Measurements from ENCODE around the gene SERGEF. TPM values are rescaled to one million over a fixed set of nuclear protein-coding genes. Genes with fewer than 3 reads are reported as not detected.
A peak's percentile ranks its signal among the peaks of the same experiment; 100 is the strongest.

SERGEF gene
- total RNA-seq, 6 experiments from 2014 or later, result 13.5 to 19.3 (median 17.7) TPM

DNA sequence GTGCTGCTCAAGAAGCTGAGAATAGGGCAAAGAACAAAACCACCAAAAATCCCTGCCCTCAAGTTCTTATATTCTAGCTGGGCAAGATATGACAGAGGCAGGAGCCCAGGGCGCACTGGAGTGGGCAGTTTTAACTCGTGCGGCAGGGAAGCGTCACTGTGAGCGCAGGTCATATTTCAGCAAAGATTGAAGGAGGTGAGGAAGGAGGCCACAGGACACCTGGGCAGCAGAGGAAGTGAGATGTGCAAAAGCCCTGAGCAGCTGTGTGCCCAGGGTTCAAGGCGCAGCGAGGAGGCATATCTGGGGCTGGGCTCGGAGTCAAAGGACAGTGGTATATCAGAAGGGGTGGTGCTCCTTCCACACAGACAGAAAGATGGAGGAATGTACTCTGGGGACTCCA is 264.8 kb downstream of the SERGEF start:
- no peak for DNase-seq
- Mint-ChIP-seq H3K4me3 (no peak overlapping the region), H3K9me3 (no peaks in the 10 kb centered on the region), H3K4me1 (ENCODE audit: low read depth) (peaks cover 12% of the 10 kb centered on the region), H3K36me3 (ENCODE audit: low read depth) (no peaks in the 10 kb centered on the region), H3K27me3 (ENCODE audit: insufficient read depth) (peaks cover 40% of the 10 kb centered on the region), H3K27ac (no peak overlapping the region)
- TF ChIP-seq, protein P1, sequence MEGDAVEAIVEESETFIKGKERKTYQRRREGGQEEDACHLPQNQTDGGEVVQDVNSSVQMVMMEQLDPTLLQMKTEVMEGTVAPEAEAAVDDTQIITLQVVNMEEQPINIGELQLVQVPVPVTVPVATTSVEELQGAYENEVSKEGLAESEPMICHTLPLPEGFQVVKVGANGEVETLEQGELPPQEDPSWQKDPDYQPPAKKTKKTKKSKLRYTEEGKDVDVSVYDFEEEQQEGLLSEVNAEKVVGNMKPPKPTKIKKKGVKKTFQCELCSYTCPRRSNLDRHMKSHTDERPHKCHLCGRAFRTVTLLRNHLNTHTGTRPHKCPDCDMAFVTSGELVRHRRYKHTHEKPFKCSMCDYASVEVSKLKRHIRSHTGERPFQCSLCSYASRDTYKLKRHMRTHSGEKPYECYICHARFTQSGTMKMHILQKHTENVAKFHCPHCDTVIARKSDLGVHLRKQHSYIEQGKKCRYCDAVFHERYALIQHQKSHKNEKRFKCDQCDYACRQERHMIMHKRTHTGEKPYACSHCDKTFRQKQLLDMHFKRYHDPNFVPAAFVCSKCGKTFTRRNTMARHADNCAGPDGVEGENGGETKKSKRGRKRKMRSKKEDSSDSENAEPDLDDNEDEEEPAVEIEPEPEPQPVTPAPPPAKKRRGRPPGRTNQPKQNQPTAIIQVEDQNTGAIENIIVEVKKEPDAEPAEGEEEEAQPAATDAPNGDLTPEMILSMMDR (IDR thresholded peaks at IDR 0.05), result no peak

DNA sequence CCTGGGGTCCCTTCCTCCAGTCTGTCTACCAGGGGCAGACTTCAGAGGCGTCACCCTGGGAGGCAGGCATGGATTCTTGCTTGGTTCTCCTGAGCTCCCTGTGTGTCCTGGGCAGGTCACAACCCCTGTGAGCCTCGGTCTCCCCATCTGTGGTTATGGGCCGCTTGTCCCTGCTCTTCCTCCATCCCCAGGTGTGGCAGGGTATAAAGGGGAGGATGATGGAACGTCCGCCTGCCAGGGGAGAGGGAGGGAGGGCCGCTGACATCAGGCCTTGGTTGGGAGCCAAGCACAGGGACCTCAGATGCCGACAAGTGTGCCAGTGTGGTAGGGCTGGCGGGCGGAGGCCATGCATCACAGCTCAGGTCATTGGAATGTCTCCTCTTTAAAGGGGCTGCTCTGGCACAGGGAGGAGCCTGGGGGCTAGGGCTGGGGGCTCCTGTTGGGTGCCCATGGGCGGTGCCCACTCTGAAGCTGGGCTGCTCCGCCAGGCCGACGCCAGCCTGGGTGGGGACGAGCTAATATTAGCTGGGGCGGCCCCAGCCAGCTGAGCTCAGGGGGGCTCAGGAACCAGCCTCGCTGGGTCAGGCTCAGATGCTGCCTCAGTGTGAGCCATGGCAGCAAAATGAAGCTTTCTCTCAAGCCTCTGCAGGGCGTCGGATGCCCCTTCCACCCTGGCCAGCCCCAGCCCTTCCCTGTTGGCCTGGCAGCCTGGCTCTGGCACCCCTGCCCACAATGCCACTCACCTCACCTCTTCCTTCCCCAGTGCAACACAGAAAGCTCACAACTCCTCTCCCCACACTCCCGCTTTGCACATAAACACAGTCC is 265.5 kb downstream of the SERGEF start:
- DNase-seq, result no peak
- TF ChIP-seq, protein P1 (IDR thresholded peaks at IDR 0.05), result no peak
- no peak overlapping the region for H3K4me3 Mint-ChIP-seq

DNA sequence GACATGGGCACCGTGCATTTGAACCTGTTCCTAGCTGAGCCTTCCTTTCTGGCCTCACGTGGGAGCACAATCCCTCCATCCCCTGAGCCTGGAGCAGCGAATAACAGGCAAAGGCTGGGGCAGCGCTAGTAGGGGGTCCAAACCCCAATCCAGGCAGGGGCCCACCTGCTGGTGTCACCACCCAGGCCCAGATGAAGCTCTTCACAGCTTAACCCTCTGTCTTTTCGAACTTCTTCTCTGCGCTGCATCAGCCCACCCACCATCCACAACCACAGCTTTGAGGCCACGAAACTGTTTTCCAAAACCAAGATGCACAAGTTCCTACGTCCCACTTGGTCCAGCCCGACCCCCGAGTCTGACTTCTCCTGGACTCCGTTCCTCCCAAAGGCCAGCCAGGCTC is 266.8 kb downstream of the SERGEF start:
- H3K4me1 Mint-ChIP-seq (ENCODE audit: low read depth), result peaks cover 12% of the 10 kb centered on the region
- no peak overlapping the region for H3K4me3 Mint-ChIP-seq
- no peaks in the 10 kb centered on the region for H3K36me3 Mint-ChIP-seq (ENCODE audit: low read depth)
- H3K27me3 Mint-ChIP-seq (ENCODE audit: insufficient read depth), result peaks cover 37% of the 10 kb centered on the region
- DNase-seq, result no peak
- TF ChIP-seq, protein P1 (IDR thresholded peaks at IDR 0.05), result no peak
- no peak overlapping the region for H3K27ac Mint-ChIP-seq
- no peaks in the 10 kb centered on the region for H3K9me3 Mint-ChIP-seq

More for the DNA sequence above, 265.5 kb downstream of the SERGEF start:
- peaks cover 35% of the 10 kb centered on the region for H3K27me3 Mint-ChIP-seq (ENCODE audit: insufficient read depth)
- no peaks in the 10 kb centered on the region for H3K9me3 Mint-ChIP-seq
- peaks cover 12% of the 10 kb centered on the region for H3K4me1 Mint-ChIP-seq (ENCODE audit: low read depth)
- no peak overlapping the region for H3K27ac Mint-ChIP-seq
- no peaks in the 10 kb centered on the region for H3K36me3 Mint-ChIP-seq (ENCODE audit: low read depth)

DNA sequence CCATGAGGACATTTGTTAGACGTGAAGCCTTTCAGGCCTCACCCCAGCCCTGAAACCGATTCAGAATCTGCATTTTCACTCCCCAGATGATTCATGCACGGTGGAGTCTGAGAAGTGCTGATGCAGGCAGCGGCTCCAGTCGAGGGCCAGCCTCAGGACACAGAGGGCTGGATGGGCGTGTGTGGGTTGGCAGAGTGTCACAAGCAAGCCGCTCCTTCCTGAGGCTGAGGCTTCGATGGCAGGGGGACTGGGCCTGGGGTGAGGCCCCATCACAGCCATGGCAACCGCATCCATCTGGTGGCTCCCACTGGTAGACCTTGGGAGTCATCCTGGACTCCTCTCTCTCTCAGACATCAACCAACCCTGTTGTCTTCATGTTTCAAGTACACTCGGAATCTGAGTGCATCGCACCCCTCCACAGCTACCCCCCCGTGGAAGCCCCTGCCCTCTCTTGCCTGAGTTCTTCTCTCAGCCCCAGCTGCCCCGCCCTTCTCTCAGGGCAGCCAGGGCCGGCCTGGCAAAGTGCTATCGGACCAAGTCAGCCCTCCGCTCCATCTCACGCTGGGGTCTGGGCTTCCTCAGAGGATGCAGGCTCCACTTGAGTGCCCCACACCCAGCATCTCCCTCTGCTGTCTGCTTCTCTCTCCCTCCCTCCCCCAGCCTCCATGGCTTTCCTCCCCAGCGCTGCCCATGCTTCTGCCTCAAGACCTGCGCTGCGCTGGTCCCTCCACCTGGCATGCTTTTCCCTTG is 267.6 kb downstream of the SERGEF start:
- H3K9me3 Mint-ChIP-seq, result no peaks in the 10 kb centered on the region
- TF ChIP-seq, protein P1 (IDR thresholded peaks at IDR 0.05), result no peak

DNA sequence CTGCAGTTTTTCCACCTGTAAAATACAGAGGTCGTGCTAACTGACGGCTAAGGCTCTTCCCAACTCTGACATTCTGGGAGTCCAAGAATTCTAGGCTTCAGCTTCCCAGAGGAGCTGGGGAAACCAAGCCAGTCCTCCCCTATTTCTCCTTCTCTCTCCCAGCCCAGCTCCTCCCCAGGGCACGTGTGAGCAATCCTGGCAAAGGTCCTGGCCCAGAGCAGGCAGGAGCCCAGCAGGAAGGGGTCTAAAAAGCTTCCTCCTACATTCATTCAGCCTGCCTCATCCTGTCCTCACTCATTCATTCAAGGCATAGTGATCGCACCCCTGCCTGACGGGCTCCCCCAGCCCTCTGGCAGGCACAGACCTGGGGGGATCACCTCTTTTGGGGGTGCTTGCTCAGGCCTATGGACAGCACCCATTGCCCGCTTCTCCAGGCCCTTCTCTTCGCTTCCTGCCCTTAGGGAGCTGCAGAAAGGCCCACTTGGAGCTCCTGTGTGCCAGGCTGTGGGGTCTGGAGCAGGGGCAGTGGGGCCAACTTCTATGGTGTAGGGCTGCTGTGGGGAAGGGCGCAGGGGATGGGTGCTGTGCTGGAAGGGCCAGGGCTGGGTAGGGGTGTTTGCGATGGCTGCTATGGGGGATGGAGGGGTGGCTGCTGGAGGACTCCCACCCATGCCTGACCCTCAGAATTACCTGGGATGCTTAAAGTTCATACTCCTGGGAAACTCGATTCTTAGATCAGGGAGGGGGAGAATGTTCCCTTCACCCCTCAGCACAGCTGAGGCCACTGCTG is 268.5 kb downstream of the SERGEF start:
- H3K9me3 Mint-ChIP-seq, result no peaks in the 10 kb centered on the region
- no peak overlapping the region for H3K4me3 Mint-ChIP-seq
- DNase-seq, result peak; percentile 3
- TF ChIP-seq, protein P1 (IDR thresholded peaks at IDR 0.05), result no peak
- peaks cover 30% of the 10 kb centered on the region for H3K27me3 Mint-ChIP-seq (ENCODE audit: insufficient read depth)
- H3K4me1 Mint-ChIP-seq (ENCODE audit: low read depth), result peaks cover 12% of the 10 kb centered on the region
- H3K36me3 Mint-ChIP-seq (ENCODE audit: low read depth), result no peaks in the 10 kb centered on the region
- H3K27ac Mint-ChIP-seq, result peak overlapping the region; percentile 11; the same call in 1 of the 2 replicates

More for the DNA sequence above, 267.6 kb downstream of the SERGEF start:
- no peak for DNase-seq
- Mint-ChIP-seq H3K4me3 (no peak overlapping the region), H3K27me3 (ENCODE audit: insufficient read depth) (peaks cover 32% of the 10 kb centered on the region), H3K36me3 (ENCODE audit: low read depth) (no peaks in the 10 kb centered on the region), H3K27ac (no peak overlapping the region), H3K4me1 (ENCODE audit: low read depth) (peaks cover 12% of the 10 kb centered on the region)

Data from HFFc6 (cell line).